ENCODE measurements around the gene BACH1. TPM values are rescaled to one million over a fixed set of nuclear protein-coding genes. Genes with fewer than 3 reads are reported as not detected.

BACH1 gene
- total and polyA plus RNA-seq, 7 donors = 9.8 to 115 (median 48.3) TPM

GRCh38 chr21:29288239-29288638 lies 10.5 kb upstream of the BACH1 start:
- TF ChIP-seq, protein P1, sequence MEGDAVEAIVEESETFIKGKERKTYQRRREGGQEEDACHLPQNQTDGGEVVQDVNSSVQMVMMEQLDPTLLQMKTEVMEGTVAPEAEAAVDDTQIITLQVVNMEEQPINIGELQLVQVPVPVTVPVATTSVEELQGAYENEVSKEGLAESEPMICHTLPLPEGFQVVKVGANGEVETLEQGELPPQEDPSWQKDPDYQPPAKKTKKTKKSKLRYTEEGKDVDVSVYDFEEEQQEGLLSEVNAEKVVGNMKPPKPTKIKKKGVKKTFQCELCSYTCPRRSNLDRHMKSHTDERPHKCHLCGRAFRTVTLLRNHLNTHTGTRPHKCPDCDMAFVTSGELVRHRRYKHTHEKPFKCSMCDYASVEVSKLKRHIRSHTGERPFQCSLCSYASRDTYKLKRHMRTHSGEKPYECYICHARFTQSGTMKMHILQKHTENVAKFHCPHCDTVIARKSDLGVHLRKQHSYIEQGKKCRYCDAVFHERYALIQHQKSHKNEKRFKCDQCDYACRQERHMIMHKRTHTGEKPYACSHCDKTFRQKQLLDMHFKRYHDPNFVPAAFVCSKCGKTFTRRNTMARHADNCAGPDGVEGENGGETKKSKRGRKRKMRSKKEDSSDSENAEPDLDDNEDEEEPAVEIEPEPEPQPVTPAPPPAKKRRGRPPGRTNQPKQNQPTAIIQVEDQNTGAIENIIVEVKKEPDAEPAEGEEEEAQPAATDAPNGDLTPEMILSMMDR (IDR thresholded peaks at IDR 0.05) = no peak
- H3K9me3 ChIP-seq = no peaks in the 10 kb centered on the region
- H3K27ac ChIP-seq = no peak overlapping the region
- intact Hi-C loops (cut with DNase I) = no loop called here
- no peak for ATAC-seq
- H3K4me1 ChIP-seq = no peaks in the 10 kb centered on the region
- no peaks in the 10 kb centered on the region for H3K36me3 ChIP-seq (ENCODE audit: insufficient read depth in 1 of 2, low read depth in 1 of 2)
- H3K27me3 ChIP-seq (ENCODE audit: insufficient read depth in 3 of 3, low read length in 2 of 3) = no peaks in the 10 kb centered on the region
- H3K4me3 ChIP-seq = no peak overlapping the region
- DNase-seq = no peak
- WGBS, 3 donors = 67 to 80% (median 76%) methylated on average over 5 of the region's 5 CpGs

DNA sequence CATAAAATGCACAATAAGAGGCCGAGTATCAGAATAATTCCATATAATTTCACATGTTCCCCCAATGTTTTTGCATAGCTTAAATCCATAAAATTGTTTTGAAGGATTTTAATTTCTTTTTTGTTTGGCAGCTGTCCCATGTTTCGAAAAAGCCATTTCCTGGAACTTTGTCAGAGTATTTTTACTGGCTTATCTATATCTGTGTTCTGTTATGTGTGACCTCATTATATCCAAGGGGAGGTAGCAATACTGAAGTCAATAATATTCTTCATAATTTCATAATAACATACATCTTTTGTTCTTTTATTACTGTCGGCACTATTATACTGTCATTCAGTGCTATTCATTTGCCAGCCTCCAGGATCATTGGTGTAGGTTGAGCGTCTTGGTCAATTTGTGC lies 9.4 kb upstream of the BACH1 start:
- TF ChIP-seq, protein P1 (IDR thresholded peaks at IDR 0.05) = no peak
- Histone ChIP-seq H3K27ac (no peak overlapping the region), H3K4me3 (no peak overlapping the region), H3K36me3 (ENCODE audit: insufficient read depth in 1 of 2, low read depth in 1 of 2) (no peaks in the 10 kb centered on the region), H3K9me3 (no peaks in the 10 kb centered on the region), H3K4me1 (no peaks in the 10 kb centered on the region), H3K27me3 (ENCODE audit: insufficient read depth in 3 of 3, low read length in 2 of 3) (no peaks in the 10 kb centered on the region)
- intact Hi-C loops (cut with DNase I) = no loop called here
- no peak for ATAC-seq
- WGBS, 3 donors = 63 to 70% (median 64%) methylated on average over 4 of the region's 4 CpGs
- no peak for DNase-seq

- whole genome bisulfite sequencing, 3 donors = 92 to 98% (median 93%) methylated on average over 1 of the region's 1 CpG
- TF ChIP-seq, protein P1 (IDR thresholded peaks at IDR 0.05) = no peak
- Histone ChIP-seq H3K9me3 (no peaks in the 10 kb centered on the region), H3K27ac (no peak overlapping the region), H3K4me1 (no peaks in the 10 kb centered on the region), H3K4me3 (no peak overlapping the region), H3K36me3 (ENCODE audit: insufficient read depth in 1 of 2, low read depth in 1 of 2) (no peaks in the 10 kb centered on the region), H3K27me3 (ENCODE audit: insufficient read depth in 3 of 3, low read length in 2 of 3) (no peaks in the 10 kb centered on the region)
- ATAC-seq (no peak), DNase-seq (no peak)
- intact Hi-C loops (cut with DNase I) = loop anchor here in 1 of 2 donors (10.0 kb wide), 1 partner anchor 195 kb away; no protein-coding TSS in a partner anchor
Measured at GRCh38 chr21:29290240-29290639, 8.5 kb upstream of the BACH1 start.

GRCh38 chr21:29293495-29293894 lies 5.2 kb upstream of the BACH1 start:
- intact Hi-C loops (cut with DNase I) = loop anchor here in 1 of 2 donors (10.0 kb wide), 1 partner anchor 199 kb away; no protein-coding TSS in a partner anchor
- Histone ChIP-seq H3K36me3 (ENCODE audit: insufficient read depth in 1 of 2, low read depth in 1 of 2) (no peaks in the 10 kb centered on the region), H3K9me3 (no peaks in the 10 kb centered on the region), H3K4me3 (no peak overlapping the region), H3K27ac (no peak overlapping the region), H3K4me1 (no peaks in the 10 kb centered on the region), H3K27me3 (ENCODE audit: insufficient read depth in 3 of 3, low read length in 2 of 3) (no peaks in the 10 kb centered on the region)
- ATAC-seq (no peak), DNase-seq (no peak)
- TF ChIP-seq, protein P1 (IDR thresholded peaks at IDR 0.05) = no peak
- 79 to 98% (median 96%) methylated on average over 2 of the region's 2 CpGs for WGBS, 3 donors

GRCh38 chr21:29295066-29295650 lies 3.6 kb upstream of the BACH1 start:
- intact Hi-C loops (cut with DNase I) = loop anchor here (5.0 to 10.0 kb wide), 4 partner anchors 52 to 200 kb away; no protein-coding TSS in a partner anchor
- DNase-seq = no peak
- no peaks in the 10 kb centered on the region for H3K9me3 ChIP-seq
- TF ChIP-seq, protein P1 (IDR thresholded peaks at IDR 0.05) = no peak
- H3K4me1 ChIP-seq = no peaks in the 10 kb centered on the region
- H3K36me3 ChIP-seq (ENCODE audit: insufficient read depth in 1 of 2, low read depth in 1 of 2) = no peaks in the 10 kb centered on the region
- H3K27me3 ChIP-seq (ENCODE audit: insufficient read depth in 3 of 3, low read length in 2 of 3) = no peaks in the 10 kb centered on the region
- 87 to 92% (median 90%) methylated on average over 9 of the region's 9 CpGs for WGBS, 3 donors
- ATAC-seq = no peak
- H3K4me3 ChIP-seq = no peak overlapping the region
- no peak overlapping the region for H3K27ac ChIP-seq
